A673 (cell line): ENCODE results near the gene RASAL2.

Source experiments
- EZH2 ChIP-seq: fragments of 200-600 bp; sonication (generic); IDR thresholded peaks from 2 replicates; pipeline ENCODE4 v1.6.1; 2017; ENCODE audit warnings: borderline replicate concordance, low read depth, mild to moderate bottlenecking, mixed read lengths, antibody characterized with exemption, low read length; ENCODE audit not compliant: poor library complexity, severe bottlenecking
- TF ChIP-seq, protein P1 (sequence below): fragments of 300-800, 200-600 bp; sonication (generic); conservative IDR thresholded peaks from 2 replicates; pipeline ENCODE4 v1.5.1; 2017; ENCODE audit warnings: low read depth, mild to moderate bottlenecking, antibody characterized with exemption, low read length, moderate library complexity, mixed read lengths

DNA sequence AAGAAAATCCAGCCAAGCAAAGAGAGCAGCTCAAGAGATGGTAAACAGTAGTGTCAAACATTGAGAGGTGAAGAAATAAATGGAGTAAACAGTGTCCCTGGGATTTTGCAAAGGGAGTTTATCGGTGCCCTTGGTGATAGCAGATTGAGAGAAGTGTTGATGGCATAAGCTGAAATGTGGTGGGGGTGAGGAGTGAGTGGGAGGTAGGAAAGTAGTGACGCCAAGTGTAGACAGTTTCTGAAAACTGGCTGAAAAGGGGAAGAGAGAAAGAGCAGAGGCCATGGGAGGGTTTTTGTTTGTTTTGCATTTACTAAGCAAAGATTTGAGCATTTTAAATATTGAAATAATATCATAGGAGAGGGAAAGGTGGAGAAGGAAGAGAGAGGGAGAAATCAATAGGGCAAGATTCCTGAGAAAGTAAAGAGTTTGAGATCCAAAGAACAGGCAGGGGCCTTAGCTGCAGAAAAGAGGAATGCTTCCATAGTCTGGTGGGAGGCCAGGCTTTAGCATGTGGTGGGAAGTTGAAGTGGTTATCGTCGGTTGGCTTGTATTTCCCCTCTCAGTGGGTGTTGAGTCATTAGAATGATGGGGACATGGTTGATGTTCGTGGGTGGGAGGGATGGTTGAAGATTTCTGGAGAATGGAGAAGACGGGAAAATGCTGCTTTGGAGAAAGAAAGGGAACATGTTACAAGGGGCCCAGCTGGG is 26.8 kb upstream of the RASAL2 start:
- TF ChIP-seq, protein P1, sequence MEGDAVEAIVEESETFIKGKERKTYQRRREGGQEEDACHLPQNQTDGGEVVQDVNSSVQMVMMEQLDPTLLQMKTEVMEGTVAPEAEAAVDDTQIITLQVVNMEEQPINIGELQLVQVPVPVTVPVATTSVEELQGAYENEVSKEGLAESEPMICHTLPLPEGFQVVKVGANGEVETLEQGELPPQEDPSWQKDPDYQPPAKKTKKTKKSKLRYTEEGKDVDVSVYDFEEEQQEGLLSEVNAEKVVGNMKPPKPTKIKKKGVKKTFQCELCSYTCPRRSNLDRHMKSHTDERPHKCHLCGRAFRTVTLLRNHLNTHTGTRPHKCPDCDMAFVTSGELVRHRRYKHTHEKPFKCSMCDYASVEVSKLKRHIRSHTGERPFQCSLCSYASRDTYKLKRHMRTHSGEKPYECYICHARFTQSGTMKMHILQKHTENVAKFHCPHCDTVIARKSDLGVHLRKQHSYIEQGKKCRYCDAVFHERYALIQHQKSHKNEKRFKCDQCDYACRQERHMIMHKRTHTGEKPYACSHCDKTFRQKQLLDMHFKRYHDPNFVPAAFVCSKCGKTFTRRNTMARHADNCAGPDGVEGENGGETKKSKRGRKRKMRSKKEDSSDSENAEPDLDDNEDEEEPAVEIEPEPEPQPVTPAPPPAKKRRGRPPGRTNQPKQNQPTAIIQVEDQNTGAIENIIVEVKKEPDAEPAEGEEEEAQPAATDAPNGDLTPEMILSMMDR: no peak
- TF ChIP-seq EZH2: no peak
